Muscle of arm (tissue), 14 donors: ENCODE measurements around the gene SLC23A1. TPM values are rescaled to one million over a fixed set of nuclear protein-coding genes. Genes with fewer than 3 reads are reported as not detected.
"Not testable (repeated sequence)": the region's sequence is repeated elsewhere in the genome, so short reads cannot be mapped to it uniquely, and the experiment has no call there.

Experiments used
- DNase-seq: peaks from one replicate; pipeline ENCODE4 v3.0.0-alpha.2; 2013
- long read RNA-seq, 11 donors: transcript quantifications; one replicate each; lab custom pipeline, GENCODE V29; 2026
- polyA plus RNA-seq, 12 donors: library from polyadenylated mRNA; unstranded; fragments of 120-200 nt; gene quantifications; one replicate each; pipeline ENCODE4 v1.2.1, GENCODE V29; 2013; ENCODE audit not compliant: insufficient read length in 12 of 12

SLC23A1 gene
- 1 to 10 TPM in 1 of 12 donors, under 1 TPM in 9, not detected in 2; 0.14 to 1.5 (median 0.56) TPM for polyA plus RNA-seq
- long read RNA-seq, donor 1, partial matches to known transcripts = 0 of 3 reads
- long read RNA-seq, donor 1, other reads (novel, unspliced or antisense) = 0 of 3 reads
- long read RNA-seq, donor 2 = 0 reads
- long read RNA-seq, donor 3 = 0 reads
- long read RNA-seq, donor 4 = 0 reads
- long read RNA-seq, donor 5 = 0 reads
- long read RNA-seq, donor 6 = 0 reads
- long read RNA-seq, donor 7 = 0 reads
- long read RNA-seq, donor 8 = 0 reads
- long read RNA-seq, donor 9 = 0 reads
- long read RNA-seq, donor 10 = 0 reads
- long read RNA-seq, donor 11 = 0 reads

DNA sequence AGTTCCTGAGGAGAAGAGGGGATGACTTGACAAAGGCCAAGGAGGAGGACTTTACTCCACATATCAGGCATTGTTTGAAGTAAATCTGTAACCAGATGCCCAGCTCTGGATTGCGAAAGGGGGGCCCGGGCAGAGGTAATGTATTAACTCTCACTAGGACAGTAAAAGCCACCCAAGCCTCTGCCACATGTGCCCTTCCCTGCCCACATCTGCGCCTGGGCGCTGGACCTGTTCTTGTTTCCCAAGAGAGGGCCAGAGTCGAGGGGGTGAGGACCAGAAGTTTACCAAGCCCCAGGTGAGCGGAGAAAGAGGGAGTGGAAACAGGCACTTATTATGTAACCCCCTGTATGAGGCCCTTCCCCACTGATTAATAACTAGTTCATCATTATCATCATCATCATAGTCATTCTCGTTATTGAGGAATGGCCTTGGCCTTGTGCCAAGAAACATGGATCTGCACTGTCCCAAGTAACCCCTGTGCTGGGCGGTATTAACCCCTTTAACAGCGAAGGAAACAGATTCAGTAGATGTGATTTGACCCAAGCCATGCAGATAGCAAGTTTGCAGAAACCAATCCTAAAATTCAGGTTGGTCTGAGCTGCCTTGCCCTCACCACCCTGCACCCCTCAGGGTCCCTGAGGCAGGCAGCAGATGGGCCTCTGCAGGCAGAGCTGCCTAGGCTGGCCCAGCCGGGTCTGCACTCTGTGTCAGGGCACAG lies at the start of gene SLC23A1:
Gene SLC23A1, minus strand, starts transcription at position 23 of the 718 bp plus-strand sequence. CDS start 44 bp downstream, outside the sequence.
- DNase-seq = no peak

DNA sequence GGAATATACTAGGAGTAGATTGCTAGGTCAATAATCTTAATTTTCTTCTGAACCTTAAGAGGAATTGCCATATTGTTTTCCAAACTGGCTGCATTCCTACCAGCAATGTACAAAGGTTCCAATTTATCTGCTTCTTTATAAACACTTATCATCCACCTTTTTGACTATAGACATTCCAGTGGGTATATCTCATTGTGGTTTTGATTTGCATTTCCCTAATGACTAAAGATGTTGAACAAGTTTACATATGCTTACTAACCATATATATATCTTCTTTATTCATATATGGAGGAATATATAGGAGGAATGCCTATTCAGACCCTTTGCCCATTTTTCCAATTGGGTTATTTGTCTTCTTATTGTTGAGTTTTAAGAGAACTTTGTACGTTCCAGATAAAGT lies 48.6 kb upstream of the SLC23A1 start:
- no peak for DNase-seq

DNA sequence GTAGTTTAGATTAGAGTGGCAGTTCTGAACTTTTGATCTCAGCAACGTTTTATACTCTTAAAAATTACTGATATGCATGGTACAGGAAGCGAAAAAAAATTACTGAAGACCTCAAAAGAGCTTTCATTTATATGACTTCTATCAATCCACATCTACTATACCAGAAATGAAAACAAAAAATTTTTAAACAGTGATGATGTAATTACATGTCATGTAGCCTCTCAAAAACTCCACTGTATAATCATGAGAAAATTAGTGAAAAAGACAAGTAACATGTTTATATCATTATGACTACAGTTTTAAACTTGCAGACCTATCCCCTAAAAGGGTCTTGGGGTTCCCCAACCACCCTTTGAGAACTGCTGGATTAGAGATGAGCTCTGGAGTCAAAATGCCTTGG lies 46.9 kb upstream of the SLC23A1 start:
- DNase-seq = no peak

DNA sequence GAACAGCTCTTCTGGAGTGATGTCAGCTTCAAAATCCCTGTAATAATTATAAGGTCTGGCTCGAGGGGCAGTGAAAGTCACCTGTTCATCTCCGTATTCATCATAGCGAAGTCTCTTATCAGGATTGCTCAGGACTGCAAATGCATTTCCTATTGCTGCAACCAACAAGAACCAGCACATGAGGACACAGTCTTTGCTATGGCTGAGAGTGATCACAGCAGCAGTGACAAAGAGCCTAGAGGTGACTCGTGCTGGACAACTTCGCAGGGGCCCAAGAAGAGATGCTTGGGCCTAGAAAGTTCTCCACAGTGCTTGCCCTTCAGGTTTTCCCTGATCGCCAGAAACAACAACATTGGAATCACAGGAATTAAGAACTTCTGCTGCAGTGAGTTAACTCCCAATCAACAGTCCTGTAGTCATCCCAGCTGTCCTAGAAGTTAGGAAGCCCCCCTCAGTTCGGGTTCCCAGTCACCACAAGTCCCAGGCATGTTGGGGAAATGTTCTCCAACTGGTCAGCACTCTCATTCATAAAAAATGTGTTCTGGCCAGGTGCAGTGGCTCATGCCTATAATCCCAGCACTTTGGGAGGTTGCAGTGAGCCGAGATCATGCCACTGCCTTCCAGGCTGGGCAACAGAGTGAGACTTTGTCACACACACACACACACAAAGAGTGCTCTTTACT lies 43.2 kb upstream of the SLC23A1 start:
- no peak for DNase-seq

DNA sequence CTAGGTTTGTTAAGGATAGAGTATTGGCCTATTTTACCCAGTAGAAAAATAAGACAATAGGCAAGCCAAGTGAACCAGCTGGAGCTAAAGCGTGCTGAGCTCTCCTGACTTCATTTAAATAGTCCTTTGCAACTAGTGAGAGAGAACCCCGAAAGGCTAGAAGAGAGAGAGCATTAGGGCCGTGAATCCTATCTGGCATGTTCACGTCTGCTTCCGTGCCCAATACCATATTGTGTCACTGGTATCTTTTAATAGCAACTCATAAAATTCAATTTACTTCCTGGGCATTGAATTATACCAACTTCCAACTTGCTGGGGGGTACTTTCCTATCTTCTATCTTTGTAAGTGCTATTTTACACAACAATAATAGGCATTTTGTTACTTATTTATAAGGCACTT lies 42.4 kb upstream of the SLC23A1 start:
- no peak for DNase-seq

DNA sequence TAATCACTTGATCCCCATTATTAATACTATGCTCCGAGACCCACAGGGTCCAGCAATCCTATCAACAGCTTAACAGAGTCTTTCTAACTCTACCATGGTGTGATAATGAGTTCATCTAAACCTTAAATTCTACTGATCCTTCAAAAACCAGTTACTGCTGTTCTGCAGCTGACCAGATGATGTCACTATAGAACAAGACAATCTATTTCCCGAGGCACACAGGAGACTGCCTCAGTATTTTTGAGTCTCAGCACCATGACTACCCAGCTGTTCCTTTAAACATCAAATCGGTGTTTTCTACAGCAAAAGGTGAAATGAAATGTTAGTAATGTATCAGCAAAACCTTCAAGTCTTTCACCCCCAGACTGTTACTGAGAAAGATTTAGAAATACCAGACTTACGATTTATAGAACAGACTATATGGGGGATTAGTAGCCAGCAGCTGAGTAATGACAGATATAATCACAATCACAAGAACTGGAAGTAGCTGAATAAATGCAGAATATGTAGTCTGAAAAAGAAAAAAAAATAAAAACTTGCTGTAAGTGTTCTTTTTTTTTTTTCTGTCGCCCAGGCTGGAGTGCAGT lies 39.3 kb upstream of the SLC23A1 start:
- DNase-seq = peak; percentile 75

DNA sequence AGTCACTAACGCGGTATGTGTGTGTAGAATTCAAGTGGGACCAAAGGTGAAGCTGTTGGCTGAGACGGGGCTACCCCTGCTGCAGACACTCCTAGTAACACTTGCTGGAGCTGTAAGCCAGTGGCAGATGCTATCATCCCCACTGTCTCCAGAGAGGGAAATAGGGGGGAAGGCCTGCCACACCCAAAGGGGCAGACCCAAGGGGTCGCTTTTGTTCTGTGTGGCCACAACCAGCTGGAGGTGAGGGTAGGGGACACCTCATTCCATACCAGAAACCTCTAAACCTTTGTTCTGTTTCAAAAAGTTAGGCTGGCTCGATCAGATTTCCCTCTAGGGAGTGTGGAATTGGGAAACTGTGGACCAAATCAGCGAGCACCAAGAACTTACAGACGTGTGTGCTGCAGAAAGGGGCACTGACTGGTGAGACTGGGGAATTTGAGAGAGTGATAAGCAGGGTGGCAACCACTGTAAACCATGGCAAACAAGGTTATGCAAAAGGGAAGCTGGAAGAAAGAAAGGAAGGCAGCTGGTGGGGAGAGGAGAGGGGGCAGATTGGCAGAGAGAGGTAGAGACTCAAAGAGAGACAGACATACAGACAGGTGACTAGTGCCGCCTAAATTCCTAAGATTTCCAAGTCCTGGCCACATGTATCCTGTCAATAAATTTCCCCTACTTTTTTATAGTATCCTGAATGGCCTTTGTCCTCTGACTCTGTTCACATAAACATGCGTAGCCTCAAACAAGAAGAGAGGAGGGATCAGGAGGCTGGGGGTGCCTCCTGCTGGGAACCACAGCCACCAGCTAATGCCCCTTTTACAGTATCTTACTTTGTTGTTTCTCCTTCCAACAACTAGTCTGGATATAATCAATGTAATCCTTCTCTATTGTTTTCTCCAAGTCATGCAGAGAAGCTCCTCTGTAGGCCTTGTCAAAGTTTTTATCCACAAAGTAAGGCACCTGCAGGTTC lies 36.4 kb upstream of the SLC23A1 start:
- DNase-seq = no peak

DNA sequence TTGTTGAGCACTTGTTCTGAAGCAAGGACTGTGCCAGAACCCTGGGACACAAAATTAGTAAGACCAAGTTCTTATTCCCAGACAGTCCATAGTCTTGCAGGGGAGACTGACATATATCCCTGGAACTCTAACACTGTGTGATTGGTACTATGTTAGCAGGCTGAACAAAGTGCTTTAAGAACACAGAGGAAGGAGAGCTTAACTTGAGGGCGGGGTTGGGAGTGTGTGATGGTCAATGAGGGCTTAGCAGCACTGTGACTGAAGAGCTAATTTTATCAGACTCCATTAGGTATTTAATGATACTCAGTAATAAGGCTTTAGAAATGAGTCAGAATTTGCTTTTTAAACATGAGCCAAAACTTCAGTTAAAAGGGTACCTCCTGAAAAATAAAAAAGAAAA lies 35.7 kb upstream of the SLC23A1 start:
- DNase-seq = no peak

DNA sequence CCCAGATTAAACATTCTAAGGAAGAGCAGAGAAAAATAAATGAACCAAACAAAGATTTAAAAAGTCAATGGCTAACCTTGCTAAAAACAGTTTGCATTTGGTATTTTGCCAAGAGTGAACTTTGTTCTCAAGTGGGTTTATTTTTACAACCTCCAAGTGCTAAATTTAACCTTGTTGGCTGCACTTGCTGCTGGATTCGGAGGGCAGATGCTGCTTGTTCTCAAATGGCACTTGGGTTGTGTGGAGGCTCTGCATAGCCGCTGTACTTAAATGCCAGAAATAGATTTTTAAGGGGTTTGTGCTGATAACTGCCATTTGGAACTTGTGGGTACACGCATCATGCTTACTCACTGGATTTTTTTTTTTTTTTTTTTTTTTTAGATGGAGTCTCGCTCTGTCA lies 34.1 kb upstream of the SLC23A1 start:
- no peak for DNase-seq

DNA sequence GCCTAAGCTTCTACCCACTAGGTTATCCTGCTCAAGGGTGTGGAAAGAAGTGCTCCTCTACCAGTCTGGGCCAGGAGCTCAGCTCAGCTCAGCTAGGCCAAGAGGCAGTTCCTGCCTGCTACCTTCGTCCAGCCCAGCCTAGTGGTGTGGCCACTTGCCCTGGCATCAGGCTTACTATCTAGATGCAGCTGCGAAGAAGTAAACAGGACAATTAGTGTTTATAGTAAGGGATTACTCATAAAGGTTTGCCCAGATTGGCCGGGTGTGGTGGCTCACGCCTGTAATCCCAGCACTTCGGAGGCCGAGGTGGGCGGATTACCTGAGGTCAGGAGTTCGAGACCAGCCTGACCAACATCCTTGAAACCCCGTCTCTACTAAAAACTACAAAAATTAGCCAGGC lies 33.6 kb upstream of the SLC23A1 start:
- DNase-seq = no peak

DNA sequence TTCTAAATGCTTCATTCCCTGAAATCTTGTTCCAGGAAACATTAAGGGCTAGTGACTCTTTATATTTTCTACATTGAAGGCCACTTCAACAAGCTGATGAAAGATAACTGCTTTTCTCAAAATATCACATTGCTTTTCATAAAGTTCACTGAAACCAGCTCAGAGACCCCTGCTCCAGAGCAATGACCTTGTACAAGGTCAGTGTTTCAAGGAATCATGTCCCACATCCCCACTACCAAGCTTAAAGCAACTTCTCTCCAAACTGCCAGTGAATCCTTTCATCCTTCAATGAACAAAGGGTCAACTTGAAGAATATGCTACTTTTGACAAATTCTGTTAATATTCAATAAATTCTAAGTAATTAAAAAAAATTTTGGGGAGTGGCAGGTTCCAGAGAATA lies 32.8 kb upstream of the SLC23A1 start:
- no peak for DNase-seq

DNA sequence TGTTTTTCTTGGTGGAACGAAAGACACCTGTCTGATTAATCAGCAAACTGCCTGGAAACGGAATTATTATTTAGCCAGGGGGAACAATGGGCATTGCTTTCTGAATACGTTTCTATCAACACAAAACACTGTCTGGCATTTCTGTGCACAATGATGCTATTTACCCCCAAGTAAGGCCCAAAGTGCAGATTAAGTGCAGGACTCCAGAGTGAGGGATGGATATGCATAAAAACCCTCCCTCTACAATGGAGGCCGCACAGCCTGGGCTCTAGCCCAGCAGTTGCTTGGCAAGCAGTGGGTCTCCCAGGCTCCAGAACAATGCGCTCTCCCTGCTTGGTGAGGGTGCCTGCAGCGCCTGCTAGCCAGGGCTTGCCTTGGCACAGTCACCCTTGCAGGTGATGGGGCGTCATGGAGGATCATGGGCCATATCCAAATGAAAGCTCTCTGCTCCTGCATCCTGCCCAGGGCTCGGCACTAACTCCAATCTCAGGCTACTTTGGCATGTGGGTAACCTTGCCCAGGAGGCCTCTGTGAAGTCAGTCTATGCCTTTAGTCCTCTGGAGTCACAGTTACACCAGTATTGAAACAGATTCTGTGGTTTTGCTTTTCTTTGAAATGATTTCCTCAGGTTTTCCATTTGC lies 32.2 kb upstream of the SLC23A1 start:
- DNase-seq = no peak

DNA sequence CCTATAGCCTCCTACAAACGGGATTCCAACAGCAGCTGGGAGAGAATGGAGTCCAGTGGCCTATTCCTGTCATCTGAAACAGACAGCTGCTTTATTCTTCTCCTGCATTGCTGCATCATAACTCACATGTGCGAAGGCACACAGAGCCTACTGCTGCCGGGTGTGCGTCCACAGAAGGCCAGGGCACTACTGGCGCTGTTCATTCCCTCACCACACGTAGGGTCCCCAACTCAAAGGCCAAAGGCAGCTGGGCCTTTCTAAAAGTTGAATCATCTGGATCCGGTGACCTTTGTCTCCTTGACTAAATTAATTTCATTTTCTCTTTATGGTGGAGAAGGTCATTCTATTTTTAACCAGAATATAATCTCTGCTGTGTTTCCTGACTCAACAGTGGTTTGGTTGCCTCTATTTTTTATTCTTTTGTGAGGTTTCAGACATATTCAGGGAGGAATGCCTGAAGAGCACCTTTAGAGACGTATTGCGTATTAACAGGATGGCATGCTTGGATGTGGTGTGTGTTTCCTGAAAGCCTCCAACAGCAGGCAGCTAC lies 31.6 kb upstream of the SLC23A1 start:
- no peak for DNase-seq

DNA sequence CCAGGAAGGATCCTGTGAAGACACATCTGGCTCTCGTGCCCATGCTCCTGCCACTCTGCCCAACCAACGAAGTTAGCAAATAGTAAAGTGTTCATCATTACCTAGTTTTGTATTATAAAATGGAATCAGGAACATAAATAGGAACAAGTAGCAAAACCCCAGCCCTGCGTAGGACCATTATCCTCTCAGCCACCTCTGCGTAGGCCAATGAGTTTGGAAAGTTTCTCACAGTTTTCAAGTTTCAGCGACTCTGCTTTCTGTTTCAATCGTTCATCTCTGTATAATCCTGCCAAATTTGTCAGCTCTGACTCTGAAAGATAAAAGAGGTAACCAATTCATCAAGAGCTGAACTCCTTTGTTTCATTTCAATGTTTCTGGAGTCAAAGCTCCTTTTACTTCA lies 30.9 kb upstream of the SLC23A1 start:
- DNase-seq = no peak

DNA sequence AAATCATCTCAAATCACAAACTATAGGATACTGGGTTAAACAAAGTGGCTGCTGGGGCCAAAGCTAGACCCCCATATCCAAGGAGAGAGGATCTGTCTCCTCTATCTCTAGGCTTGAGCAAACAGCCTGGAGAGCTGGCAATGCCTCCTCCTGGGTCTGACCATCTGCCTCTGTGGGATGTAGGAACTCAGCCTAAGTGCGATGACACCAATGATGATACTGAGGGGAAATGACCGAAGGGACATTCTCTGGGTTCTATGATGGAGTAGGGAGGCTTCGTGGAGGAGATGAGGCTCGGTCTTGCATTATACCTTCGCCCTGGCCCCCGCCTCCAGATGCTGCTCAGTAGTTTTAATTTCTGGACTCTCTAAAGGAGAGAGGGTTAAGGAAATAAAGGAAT lies 30.1 kb upstream of the SLC23A1 start:
- DNase-seq = no peak

DNA sequence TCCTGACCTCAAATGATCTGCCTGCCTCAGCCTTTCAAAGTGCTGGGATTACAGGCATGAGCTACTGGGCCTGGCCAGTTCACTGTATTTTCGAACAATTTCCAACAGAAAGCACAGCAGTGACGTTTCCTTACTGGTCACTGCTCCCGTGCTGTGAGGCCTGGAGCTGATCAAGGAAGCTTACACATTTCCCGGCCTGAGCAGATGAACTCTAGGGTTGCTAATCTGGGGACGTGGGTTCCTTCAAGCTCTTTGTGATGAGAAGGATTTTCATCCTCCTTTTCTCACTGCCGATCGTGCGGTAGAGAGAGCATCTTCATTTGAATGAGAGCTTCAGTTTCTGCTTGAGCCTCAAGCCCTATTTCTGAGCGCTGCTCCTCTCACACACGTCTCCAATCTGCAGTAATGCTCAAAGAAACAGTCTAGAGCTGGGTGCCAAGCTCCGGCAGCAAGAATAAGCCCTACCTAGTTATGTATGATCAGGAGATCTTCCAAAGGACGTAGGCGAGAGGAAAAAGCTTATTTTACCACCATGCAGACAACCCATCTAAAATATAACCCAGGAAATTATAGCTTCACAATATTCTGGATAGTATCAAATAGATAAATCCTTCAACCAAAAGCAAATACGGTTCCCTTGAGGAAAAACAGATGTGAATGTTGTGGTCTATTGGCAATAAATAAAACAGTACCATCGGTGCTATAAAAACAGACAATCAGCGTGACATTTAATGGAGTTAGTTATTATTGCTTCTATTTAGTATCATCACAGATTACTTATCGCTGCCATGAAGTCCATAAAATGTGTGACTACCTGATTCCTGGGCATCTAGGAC lies 28.1 kb upstream of the SLC23A1 start:
- DNase-seq = no peak

DNA sequence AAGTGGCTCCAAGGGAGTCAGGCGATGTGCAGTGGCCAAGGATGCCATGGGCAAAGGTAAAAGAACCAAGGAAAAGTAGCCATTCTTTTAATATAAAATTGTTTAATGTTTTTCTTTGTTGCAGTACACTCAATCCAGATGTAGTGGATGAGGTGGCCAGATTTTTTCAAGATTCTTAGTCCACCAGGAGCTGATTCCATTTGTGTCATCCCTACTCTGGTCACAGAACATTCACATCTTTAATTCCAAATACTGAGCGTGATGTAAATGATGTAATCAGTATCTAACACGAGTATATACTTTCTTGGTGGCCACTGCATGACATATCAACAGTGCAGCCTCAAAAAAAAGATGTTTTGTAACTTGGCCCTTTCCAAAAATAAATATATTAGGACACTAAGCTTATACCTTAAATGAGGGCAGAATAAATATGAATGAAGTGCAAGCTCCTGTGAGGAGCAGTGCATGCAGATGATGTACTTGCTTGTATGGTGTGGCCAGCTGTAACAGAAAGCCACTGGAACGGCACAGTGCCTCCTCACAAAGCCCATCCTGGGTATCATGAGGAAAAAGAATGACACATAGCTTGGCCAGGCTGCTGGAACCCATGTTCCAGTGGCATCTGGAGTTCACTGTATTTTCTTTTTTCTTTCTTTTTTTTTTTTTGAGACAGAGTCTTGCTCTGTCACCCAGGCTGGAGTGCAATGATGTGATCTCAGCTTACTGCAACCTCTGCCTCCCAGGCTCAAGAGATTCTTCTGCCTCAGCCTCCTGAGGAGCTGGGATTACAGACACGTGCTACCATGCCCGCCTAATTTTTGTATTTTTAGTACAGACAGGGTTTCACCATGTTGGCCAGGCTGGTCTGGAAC lies 27.3 kb upstream of the SLC23A1 start:
- DNase-seq = no peak

DNA sequence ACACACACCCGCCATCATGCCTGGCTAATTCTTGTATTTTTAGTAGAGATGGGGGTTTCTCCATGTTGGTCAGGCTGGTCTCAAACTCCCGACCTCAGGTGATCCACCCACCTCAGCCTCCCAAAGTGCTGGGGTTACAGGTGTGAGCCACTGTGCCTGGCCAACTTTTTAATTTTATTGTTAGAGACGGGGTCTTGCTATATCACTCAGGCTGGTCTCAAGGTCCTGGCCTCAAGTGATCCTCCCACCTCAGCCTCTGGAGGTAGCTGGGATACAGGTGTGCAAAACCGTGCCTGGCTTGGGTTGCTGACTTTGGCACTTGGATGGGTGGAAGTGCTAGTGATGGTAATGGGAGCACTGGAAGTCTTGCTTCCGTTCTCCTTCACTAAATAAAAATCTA lies 26.0 kb upstream of the SLC23A1 start:
- DNase-seq = not testable (repeated sequence)
